GM12891 (cell line): Measurements from ENCODE around the gene ARHGEF19.

Experiments
- POLR2A ChIP-seq: IDR thresholded peaks from 2 replicates; pipeline ENCODE4 v1.6.1; 2011; ENCODE audit warnings: low read depth, low read length, control low read depth
- POLR2AphosphoS5 ChIP-seq: IDR thresholded peaks from 2 replicates; pipeline ENCODE4 v1.6.1; 2011; ENCODE audit warnings: low read depth, low read length, control low read depth

GRCh38 chr1:16235347-16235746 lies 22.9 kb upstream of the ARHGEF19 start:
- TF ChIP-seq POLR2AphosphoS5 (no peak), POLR2A (no peak)
